ENCODE measurements around the gene PRR13. TPM values are rescaled to one million over a fixed set of nuclear protein-coding genes. Genes with fewer than 3 reads are reported as not detected.
"Not testable (repeated sequence)": the region's sequence is repeated elsewhere in the genome, so short reads cannot be mapped to it uniquely, and the experiment has no call there.

The PRR13 gene
- total and polyA plus RNA-seq, 9 of the 15 experiments (the other 6 are each of a cell fraction or from before 2014, with no cell fraction given): 117 to 835 (median 285) TPM

GRCh38 chr12:53419756-53420155, 21.8 kb upstream of the PRR13 start (continued):
- TF ChIP-seq GTF3C2 (IDR thresholded peaks at IDR 0.05; ENCODE audit: borderline replicate concordance, extremely low read depth, insufficient read length): no peak
- no peak for TF ChIP-seq ZKSCAN3 (CRISPR knock-in tag; IDR thresholded peaks at IDR 0.05)

- not testable (repeated sequence) for DNase-seq (ENCODE audit: extremely low read depth in 1 of 4, low spot score in 3 of 4); ATAC-seq; H3K9ac ChIP-seq (ENCODE audit: insufficient read depth in 1 of 2, low read depth in 2 of 2, low read length in 2 of 2); H2AFZ ChIP-seq (ENCODE audit: low read depth, low read length); BruUV-seq (replicated peaks); H3K4me3 ChIP-seq; H4K20me1 ChIP-seq (replicated peaks; ENCODE audit: control insufficient read depth, insufficient read depth, low read length); H3K27me3 ChIP-seq (ENCODE audit: control insufficient read depth in 2 of 2, insufficient read depth in 2 of 2, low read length in 2 of 2); H3K9me3 ChIP-seq (replicated peaks; ENCODE audit: control insufficient read depth, insufficient read depth, low read depth, low read length); H3K36me3 ChIP-seq (ENCODE audit: control insufficient read depth, insufficient read depth, low read length); H3K4me2 ChIP-seq (ENCODE audit: insufficient read depth, low read length); H3K27ac ChIP-seq (ENCODE audit: extremely low read depth, low read depth, low read length); H3K9me1 ChIP-seq (ENCODE audit: control insufficient read depth, insufficient read depth, low read length); FAIRE-seq
- H3K4me1 ChIP-seq (replicated peaks in 1 of 2; ENCODE audit: control insufficient read depth in 2 of 2, insufficient read depth in 2 of 2, low read length in 2 of 2): peaks cover 35 to 45% of the 10 kb centered on the region in 2 experiments
- ChIA-PET POLR2A (interaction anchor here (0.9 kb wide), 1 partner anchor 43 kb away, joined by 5 read pairs; the partner anchor contains the start of gene SP1), CTCF (ENCODE audit: low intra/inter-chr PET ratio) (interaction anchor here (0.7 to 3.6 kb wide), 2 partner anchors 68 to 98 kb away, joined by 4 to 43 read pairs; no protein-coding TSS in a partner anchor)
- H3K79me2 ChIP-seq (ENCODE audit: control insufficient read depth, insufficient read depth, low read length): peaks cover 19% of the 10 kb centered on the region
- in situ Hi-C loops (cut with MboI): loop anchor here (5.0 kb wide), 1 partner anchor 65 kb away; no protein-coding TSS in a partner anchor
- intact Hi-C loops (cut with micrococcal nuclease): loop anchor here (5.0 to 10.0 kb wide), 2 partner anchors 85 to 97 kb away; partner anchors contain the start of genes AAAS and NPFF
- WGBS (ENCODE audit: insufficient coverage, low coverage, missing lambda C conversion rate): 98% methylated on average over 6 of the region's 12 CpGs
Observed at GRCh38 chr12:53422247-53422646, 19.3 kb upstream of the PRR13 start.

Measured in K562 (cell line).